A549 treated with AZD2906 at 1 μM for 4 hours (cell line): ENCODE results near the gene RNF212. TPM values are rescaled to one million over a fixed set of nuclear protein-coding genes. Genes with fewer than 3 reads are reported as not detected.

Experiments
- total RNA-seq: library from RNA; stranded (reverse); fragments of 200-300 nt; extraction: Qiagen RNA extraction; gene quantifications from 5 replicates; pipeline ENCODE4 v1.2.3, GENCODE V29; 2022

RNF212 gene
- total RNA-seq, result 2.0 to 2.8 TPM (median 2.6 TPM) in 5 replicates

GRCh38 chr4:1113311-1114009, at the start of gene RNF212:
TSS of gene RNF212 (minus strand) at chr4:1113564. CDS start at chr4:1113464, 100 bp downstream.

Other genes starting within 250 kb of the RNF212 start
- gene GAK, start 181.2 kb downstream of the RNF212 start, total RNA-seq, result 36.4 to 50.5 TPM (median 46.9 TPM) in 5 replicates
- gene TMEM175, start 181.1 kb downstream of the RNF212 start, total RNA-seq, result 8.9 to 12.1 TPM (median 10.4 TPM) in 5 replicates
- gene DGKQ, start 140.0 kb downstream of the RNF212 start, total RNA-seq, result 4.8 to 9.1 TPM (median 7.5 TPM) in 5 replicates
- gene IDUA, start 126.5 kb downstream of the RNF212 start, total RNA-seq, result 4.9 to 12.9 TPM (median 11.8 TPM) in 5 replicates
- gene SLC26A1, start 120.2 kb downstream of the RNF212 start, total RNA-seq, result 0.20 to 0.74 TPM (median 0.26 TPM) in 5 replicates
- gene FGFRL1, start 101.9 kb downstream of the RNF212 start, total RNA-seq, result 14.3 to 21.6 TPM (median 20.1 TPM) in 5 replicates
- gene SPON2, start 59.0 kb upstream of the RNF212 start, total RNA-seq, result 0.38 to 0.91 TPM (median 0.43 TPM) in 5 replicates
- gene CTBP1, start 135.6 kb upstream of the RNF212 start, total RNA-seq, result 77.6 to 84.1 TPM (median 81.2 TPM) in 5 replicates
- 58.8 to 63.0 TPM (median 62.1 TPM) in 5 replicates for gene MAEA, start 176.3 kb upstream of the RNF212 start, total RNA-seq
- gene UVSSA, start 233.6 kb upstream of the RNF212 start, total RNA-seq, result 3.6 to 5.0 TPM (median 4.5 TPM) in 5 replicates